HepG2 (cell line): ENCODE measurements around the gene ZNF747. TPM values are rescaled to one million over a fixed set of nuclear protein-coding genes. Genes with fewer than 3 reads are reported as not detected.

ENCODE experiments used
- ATAC-seq: fragments of 200-7000 bp; cut with Tn5 transposase; 3 replicates; pipeline ENCODE4 v1.9.1; 2020; ENCODE audit warnings: mild to moderate bottlenecking, moderate library complexity
- BruUV-seq: library from RNA; stranded (reverse); fragments of 400-500 nt; replicated peaks from 2 replicates; lab custom pipeline; 2021; lab: Mats Ljungman, UMichigan
- CTCF ChIA-PET: fragments of 300-600 bp; formaldehyde crosslinking; extraction: SDS; loops from one replicate; lab custom pipeline; 2021; ENCODE audit warnings: low total read pairs, inconsistent platforms, low intra/inter-chr PET ratio; lab: Yijun Ruan, JAX
- POLR2A ChIA-PET: fragments of 350-600 bp; sonication (Branson Sonifier 250); formaldehyde crosslinking; loops from one replicate; lab custom pipeline; 2020; ENCODE audit warnings: antibody characterized with exemption, inconsistent platforms; lab: Yijun Ruan, JAX
- DNase-seq: peaks from one replicate; pipeline ENCODE4 v3.0.0-alpha.2; 2015; ENCODE audit warnings: low spot score
- FAIRE-seq: peaks from 3 replicates; lab custom pipeline; 2011; peaks lifted over from hg19 to GRCh38; lab: Jason Lieb, UNC
- H2AFZ ChIP-seq: one replicate; pipeline ENCODE4 v1.6.1; 2011; ENCODE audit warnings: low read length, inconsistent platforms
- H3K27ac ChIP-seq: fragments of 300-600 bp; 3 replicates; pipeline ENCODE4 v1.8.0; 2011; ENCODE audit warnings: mixed run types, mild to moderate bottlenecking, mixed read lengths, low read length, inconsistent platforms; ENCODE audit not compliant: insufficient read depth; ENCODE audit errors: extremely low read length
- H3K27me3 ChIP-seq, 2 experiments: fragments of 200-600 bp in 1 of 2; 2 replicates in 1 of 2; 3 replicates in 1 of 2; pipeline versions ENCODE4 v1.6.0 to v1.8.0; 2011; ENCODE audit warnings: low read length in 2 of 2, mild to moderate bottlenecking in 2 of 2, moderate library complexity in 2 of 2, inconsistent platforms in 1 of 2; ENCODE audit not compliant: insufficient read depth in 2 of 2, control insufficient read depth in 1 of 2
- H3K36me3 ChIP-seq, 2 experiments: fragments of 200-600 bp in 1 of 2; replicated peaks in 1 of 2; 2 replicates in 1 of 2; 3 replicates in 1 of 2; pipeline versions ENCODE4 v1.5.1 to v1.8.0; 2011; ENCODE audit warnings: low read length in 2 of 2, inconsistent platforms in 1 of 2; ENCODE audit not compliant: insufficient read depth in 2 of 2, control insufficient read depth in 1 of 2
- H3K4me1 ChIP-seq: 2 replicates; pipeline ENCODE4 v1.5.1; 2012; ENCODE audit warnings: low read length, inconsistent platforms; ENCODE audit not compliant: insufficient read depth
- H3K4me2 ChIP-seq: 2 replicates; pipeline ENCODE4 v1.6.0; 2011; ENCODE audit warnings: low read depth, low read length, inconsistent platforms
- H3K4me3 ChIP-seq, 3 experiments: fragments of 200-600 bp in 1 of 3; sonication (generic), shearing (Covaris generic) in 1 of 3; replicated peaks in 1 of 3; 2 replicates each; pipeline ENCODE4 v1.5.1; 2011 to 2016; ENCODE audit warnings: low read length in 3 of 3, inconsistent platforms in 2 of 3, low read depth in 2 of 3, mild to moderate bottlenecking in 2 of 3, control low read depth in 1 of 3, mixed read lengths in 1 of 3; ENCODE audit not compliant: insufficient read depth in 1 of 3
- H3K79me2 ChIP-seq: one replicate; pipeline ENCODE4 v1.6.1; 2011; ENCODE audit warnings: low read length, inconsistent platforms; ENCODE audit not compliant: insufficient read depth
- H3K9ac ChIP-seq: 2 replicates; pipeline ENCODE4 v1.6.0; 2011; ENCODE audit warnings: mild to moderate bottlenecking, low read depth, low read length, inconsistent platforms; ENCODE audit not compliant: insufficient read depth
- H3K9me3 ChIP-seq: 2 replicates; pipeline ENCODE4 v1.5.1; 2012; ENCODE audit warnings: mild to moderate bottlenecking, low read length
- H4K20me1 ChIP-seq: 2 replicates; pipeline ENCODE4 v1.6.0; 2011; ENCODE audit warnings: inconsistent platforms, mild to moderate bottlenecking, low read length, moderate library complexity; ENCODE audit not compliant: insufficient read depth
- ATF4 ChIP-seq, 2 experiments: fragments of 450-650 bp in 1 of 2; sonication (generic) in 1 of 2; formaldehyde crosslinking; IDR thresholded peaks; 2 replicates each; pipeline versions ENCODE4 v1.5.0 to v1.8.0; 2020 to 2022; ENCODE audit warnings: mild to moderate bottlenecking in 1 of 2, missing genetic modification reagents in 1 of 2
- HBP1 ChIP-seq: IDR thresholded peaks from 2 replicates; pipeline ENCODE4 v1.6.1; 2016; ENCODE audit warnings: low read depth, control low read depth
- HOMEZ ChIP-seq: IDR thresholded peaks from 2 replicates; pipeline ENCODE4 v1.6.1; 2016; ENCODE audit warnings: low read depth
- LBX2 ChIP-seq: sonication (generic); formaldehyde crosslinking; IDR thresholded peaks from 2 replicates; pipeline ENCODE4 v1.5.0; 2020; ENCODE audit warnings: missing genetic modification reagents, mild to moderate bottlenecking, borderline replicate concordance
- MAFG ChIP-seq: sonication (generic); formaldehyde crosslinking; IDR thresholded peaks from 2 replicates; pipeline ENCODE4 v1.5.1; 2020; ENCODE audit warnings: mild to moderate bottlenecking, missing genetic modification reagents
- MIXL1 ChIP-seq: IDR thresholded peaks from 2 replicates; pipeline ENCODE4 v1.6.1; 2016
- MTF1 ChIP-seq: sonication (generic); formaldehyde crosslinking; IDR thresholded peaks from 2 replicates; pipeline ENCODE4 v1.5.0; 2020; ENCODE audit warnings: missing genetic modification reagents
- U2AF2 ChIP-seq: fragments of 200-400 bp; formaldehyde crosslinking; IDR thresholded peaks from 2 replicates; pipeline ENCODE4 v1.6.1; 2017; ENCODE audit warnings: low read depth, mild to moderate bottlenecking, low read length
- ZC3H13 ChIP-seq: sonication (generic); formaldehyde crosslinking; IDR thresholded peaks from 2 replicates; pipeline ENCODE4 v1.8.1; 2023; ENCODE audit warnings: mild to moderate bottlenecking, missing genetic modification reagents, moderate library complexity
- ZNF101 ChIP-seq: sonication (generic); formaldehyde crosslinking; IDR thresholded peaks from 2 replicates; pipeline ENCODE4 v1.4.0; 2020; ENCODE audit warnings: mild to moderate bottlenecking, low read depth, missing genetic modification reagents, borderline replicate concordance
- ZNF280B ChIP-seq: sonication (generic); formaldehyde crosslinking; IDR thresholded peaks from 2 replicates; pipeline ENCODE4 v1.5.0; 2020; ENCODE audit warnings: missing genetic modification reagents, mild to moderate bottlenecking, borderline replicate concordance
- ZNF589 ChIP-seq: sonication (generic); formaldehyde crosslinking; conservative IDR thresholded peaks from 2 replicates; pipeline ENCODE4 v1.8.0; 2022; ENCODE audit warnings: mild to moderate bottlenecking, moderate library complexity, missing genetic modification reagents
- ZNF614 ChIP-seq: IDR thresholded peaks from 2 replicates; pipeline ENCODE4 v1.6.1; 2018; ENCODE audit warnings: missing biosample characterization, missing genetic modification reagents, inconsistent platforms, borderline replicate concordance
- ZNF713 ChIP-seq: sonication (generic); formaldehyde crosslinking; IDR thresholded peaks from 2 replicates; pipeline ENCODE4 v1.4.0; 2020; ENCODE audit warnings: mild to moderate bottlenecking, missing genetic modification reagents
- ZSCAN12 ChIP-seq: sonication (generic); formaldehyde crosslinking; IDR thresholded peaks from 2 replicates; pipeline ENCODE4 v1.9.0; 2021; ENCODE audit warnings: mild to moderate bottlenecking, missing genetic modification reagents
- WGBS: methylation state at CpG from one replicate; pipeline ENCODE4 v1.1.6; 2017; ENCODE audit warnings: low lambda C conversion rate; 5-methylcytosine and 5-hydroxymethylcytosine counted together
- in situ Hi-C: cut with HindIII; loops from 2 replicates; pipeline ENCODE4 v1.10.0; 2017; ENCODE audit warnings: low pct_unique_long_range_greater_than_20kb; ENCODE audit not compliant: extremely low pct_ligation_motif_present
- intact Hi-C: fragments of 100-400 bp; cut with micrococcal nuclease; formaldehyde crosslinking; loops from one replicate; pipeline ENCODE4 v1.10.0; 2022; ENCODE audit not compliant: unreplicated experiment
- polyA plus RNA-seq, 8 experiments: library from polyadenylated mRNA; depleted of rRNA in 3 of 8; stranded (reverse) in 7 of 8; unstranded in 1 of 8; fragments of >200 nt; fragmentation: Illumina TruSeq in 4 of 8; extraction: Trizol in 4 of 8; gene quantifications; 2 replicates each; pipeline versions ENCODE4 v1.2.1 to v1.2.3, GENCODE V29; 2011 to 2016; ENCODE audit warnings: low read depth in 4 of 8, missing spikeins in 1 of 8, mixed read lengths in 1 of 8; ENCODE audit not compliant: insufficient read depth in 1 of 8
- total RNA-seq, 5 experiments: library from RNA; depleted of rRNA; stranded (reverse); fragments of >200 nt; fragmentation: Illumina TruSeq; extraction: Trizol; gene quantifications; 2 replicates each; pipeline ENCODE4 v1.2.3, GENCODE V29; 2016; ENCODE audit warnings: low read depth in 1 of 5
- TF ChIP-seq, protein P1 (sequence below): IDR thresholded peaks from 2 replicates; pipeline ENCODE4 v1.6.1; 2016

Gene ZNF747
- total and polyA plus RNA-seq, 2 of the 13 experiments (the other 11 are each of a cell fraction or from before 2014, with no cell fraction given) = 7.2 to 10.2 TPM

DNA sequence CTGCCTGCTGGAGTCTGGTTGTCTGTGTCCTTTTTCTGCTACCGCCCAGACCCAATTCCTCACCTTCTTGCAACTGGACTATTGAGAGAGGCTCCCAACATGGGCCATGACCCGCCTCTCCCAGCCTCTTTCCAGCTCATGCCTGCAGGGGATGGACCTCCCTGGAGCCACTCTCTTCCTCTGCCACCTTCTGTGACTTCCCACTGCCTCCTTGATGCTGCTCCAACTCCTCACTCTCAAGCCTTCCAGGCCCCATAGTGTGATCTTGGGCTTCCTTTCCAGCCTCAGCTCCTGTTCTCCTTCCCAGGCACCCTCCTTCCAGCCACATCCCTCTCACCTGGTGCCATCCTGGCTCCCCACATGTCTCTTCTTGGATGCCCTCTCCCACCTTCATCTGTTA lies 19.4 kb downstream of the ZNF747 start (continued):
- TF ChIP-seq ZNF280B (CRISPR knock-in tag) (no peak), MIXL1 (CRISPR knock-in tag) (no peak), HOMEZ (no peak), ZNF101 (CRISPR knock-in tag) (no peak), ZNF713 (CRISPR knock-in tag) (no peak), LBX2 (CRISPR knock-in tag) (no peak), MTF1 (CRISPR knock-in tag) (no peak)
- TF ChIP-seq, protein P1, sequence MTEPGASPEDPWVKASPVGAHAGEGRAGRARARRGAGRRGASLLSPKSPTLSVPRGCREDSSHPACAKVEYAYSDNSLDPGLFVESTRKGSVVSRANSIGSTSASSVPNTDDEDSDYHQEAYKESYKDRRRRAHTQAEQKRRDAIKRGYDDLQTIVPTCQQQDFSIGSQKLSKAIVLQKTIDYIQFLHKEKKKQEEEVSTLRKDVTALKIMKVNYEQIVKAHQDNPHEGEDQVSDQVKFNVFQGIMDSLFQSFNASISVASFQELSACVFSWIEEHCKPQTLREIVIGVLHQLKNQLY (CRISPR knock-in tag) = no peak

DNA sequence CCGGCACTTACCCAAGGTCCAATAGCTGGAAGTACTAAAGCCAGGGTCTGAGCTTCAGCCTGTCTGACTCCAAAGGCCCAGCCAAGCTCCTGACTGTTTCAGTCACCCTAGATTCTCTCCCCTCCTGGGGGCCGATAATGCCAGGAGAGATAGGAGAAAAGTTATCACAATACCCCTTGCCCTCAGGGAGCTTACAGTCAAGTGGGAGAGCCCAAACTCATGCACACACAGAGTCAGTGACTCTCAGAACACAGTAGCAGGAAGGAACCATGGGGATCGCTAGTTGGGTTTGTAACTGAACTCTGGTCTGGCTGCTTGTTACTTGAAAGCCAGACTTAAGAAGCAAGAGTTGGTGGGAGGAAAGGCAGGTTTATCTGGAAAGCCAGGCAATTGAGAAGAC lies 23.1 kb downstream of the ZNF747 start:
- intact Hi-C loops = no loop called here
- ChIA-PET POLR2A (interaction anchor here (1.0 to 1.4 kb wide), 2 partner anchors 16 to 47 kb away, joined by 4 read pairs; partner anchors contain the start of gene ZNF764), CTCF (no interaction called here)

More for the DNA sequence above, 23.1 kb downstream of the ZNF747 start:
- Histone ChIP-seq H3K27ac (no peak overlapping the region), H3K9ac (no peak overlapping the region), H2AFZ (no peak overlapping the region), H3K4me2 (no peak overlapping the region), H3K4me3 (no peak overlapping the region), H3K36me3 (no peaks in the 10 kb centered on the region), H3K4me1 (peaks cover 16% of the 10 kb centered on the region), H3K9me3 (no peaks in the 10 kb centered on the region), H3K27me3 (no peaks in the 10 kb centered on the region), H4K20me1 (no peaks in the 10 kb centered on the region), H3K79me2 (no peaks in the 10 kb centered on the region)
- TF ChIP-seq ATF4 (CRISPR knock-in tag; IDR thresholded peaks at IDR 0.05) = no peak
- TF ChIP-seq ZSCAN12 (CRISPR knock-in tag) = no peak
- no peak for TF ChIP-seq ZNF614
- TF ChIP-seq ZC3H13 = no peak
- TF ChIP-seq U2AF2 = no peak
- TF ChIP-seq HBP1 (CRISPR knock-in tag) = no peak
- no peak for TF ChIP-seq MAFG (CRISPR knock-in tag)
- no peak for TF ChIP-seq ZNF589 (CRISPR knock-in tag)
- no TSS peak for BruUV-seq
- in situ Hi-C loops = no loop called here
- FAIRE-seq = no peak
- ATAC-seq = no peak
- DNase-seq = no peak
- WGBS = 73% methylated on average over 2 of the region's 3 CpGs
